HEK293 (cell line): ENCODE measurements around the gene MAP3K20.

Experiments
- CTCF ChIA-PET: fragments of 350-600 bp; formaldehyde crosslinking; extraction: SDS; loops from one replicate; lab custom pipeline; 2021; ENCODE audit warnings: antibody characterized with exemption; lab: Yijun Ruan, JAX
- POLR2A ChIA-PET: fragments of 300-600 bp; formaldehyde crosslinking; extraction: SDS; loops from one replicate; lab custom pipeline; 2020; ENCODE audit warnings: antibody characterized with exemption, inconsistent platforms; lab: Yijun Ruan, JAX
- H3K27ac ChIP-seq: fragments of 200-500 bp; sonication (Bioruptor generic); 2 replicates; pipeline ENCODE4 v1.5.1; 2014; ENCODE audit warnings: low read depth, low read length, control low read depth, inconsistent platforms; ENCODE audit errors: extremely low read depth
- H3K36me3 ChIP-seq, 2 experiments: fragments of 200-500 bp in 1 of 2; sonication (Bioruptor generic) in 1 of 2; 1 replicate in 1 of 2; 2 replicates in 1 of 2; pipeline ENCODE4 v1.5.1; 2014 to 2017; ENCODE audit warnings: inconsistent platforms in 2 of 2, low read length in 2 of 2; ENCODE audit not compliant: control insufficient read depth in 2 of 2, insufficient read depth in 1 of 2
- H3K4me1 ChIP-seq: fragments of 200-500 bp; sonication (Bioruptor generic); 2 replicates; pipeline ENCODE4 v1.5.1; 2014; ENCODE audit warnings: mild to moderate bottlenecking, low read length, inconsistent platforms; ENCODE audit not compliant: control insufficient read depth, insufficient read depth
- H3K4me3 ChIP-seq: 2 replicates; pipeline ENCODE4 v1.5.1; 2011; ENCODE audit warnings: low read depth, mild to moderate bottlenecking, control low read depth, low read length, moderate library complexity
- H3K9me3 ChIP-seq: fragments of 200-500 bp; sonication (Bioruptor generic); 2 replicates; pipeline ENCODE4 v1.5.1; 2014; ENCODE audit warnings: low read depth, low read length, inconsistent platforms; ENCODE audit not compliant: control insufficient read depth, insufficient read depth
- BCL11B ChIP-seq: fragments of 450-650 bp; formaldehyde crosslinking; IDR thresholded peaks from 2 replicates; pipeline ENCODE4 v1.5.1; 2016; ENCODE audit warnings: low read depth, missing biosample characterization, missing genetic modification characterization
- FEZF1 ChIP-seq: fragments of 450-650 bp; formaldehyde crosslinking; IDR thresholded peaks from 2 replicates; pipeline ENCODE4 v1.5.1; 2016; ENCODE audit warnings: missing biosample characterization, missing genetic modification characterization
- GFI1B ChIP-seq: fragments of 450-650 bp; formaldehyde crosslinking; IDR thresholded peaks from 2 replicates; pipeline ENCODE4 v1.5.1; 2016; ENCODE audit warnings: missing biosample characterization, missing genetic modification characterization
- GLI4 ChIP-seq: fragments of 450-650 bp; formaldehyde crosslinking; IDR thresholded peaks from 2 replicates; pipeline ENCODE4 v1.5.1; 2016; ENCODE audit warnings: missing biosample characterization, missing genetic modification characterization
- HOXC10 ChIP-seq: sonication (generic); formaldehyde crosslinking; IDR thresholded peaks from 2 replicates; pipeline ENCODE4 v1.8.1; 2023; ENCODE audit warnings: mild to moderate bottlenecking, missing genetic modification reagents
- SP3 ChIP-seq: fragments of 450-650 bp; formaldehyde crosslinking; IDR thresholded peaks from 2 replicates; pipeline ENCODE4 v1.5.1; 2016; ENCODE audit warnings: missing biosample characterization, missing genetic modification characterization
- ZBTB17 ChIP-seq: fragments of 450-650 bp; formaldehyde crosslinking; IDR thresholded peaks from 2 replicates; pipeline ENCODE4 v1.5.1; 2016; ENCODE audit warnings: missing biosample characterization, missing genetic modification characterization
- ZEB2 ChIP-seq: fragments of 450-650 bp; formaldehyde crosslinking; IDR thresholded peaks from 2 replicates; pipeline ENCODE4 v1.5.1; 2016; ENCODE audit warnings: missing biosample characterization, missing genetic modification characterization
- ZNF239 ChIP-seq: fragments of 450-650 bp; formaldehyde crosslinking; IDR thresholded peaks from 2 replicates; pipeline ENCODE4 v1.5.1; 2016; ENCODE audit warnings: missing biosample characterization, missing genetic modification characterization
- ZNF292 ChIP-seq: fragments of 450-650 bp; formaldehyde crosslinking; IDR thresholded peaks from 2 replicates; pipeline ENCODE4 v1.5.1; 2016; ENCODE audit warnings: low read depth, missing biosample characterization, missing genetic modification characterization, borderline replicate concordance
- ZNF324 ChIP-seq: fragments of 450-650 bp; formaldehyde crosslinking; IDR thresholded peaks from 2 replicates; pipeline ENCODE4 v1.5.1; 2016; ENCODE audit warnings: missing biosample characterization, missing genetic modification characterization
- ZNF350 ChIP-seq: fragments of 450-650 bp; formaldehyde crosslinking; IDR thresholded peaks from 2 replicates; pipeline ENCODE4 v1.5.0; 2017; ENCODE audit warnings: missing biosample characterization, mild to moderate bottlenecking, missing genetic modification characterization
- ZNF514 ChIP-seq: fragments of 450-650 bp; formaldehyde crosslinking; IDR thresholded peaks from 2 replicates; pipeline ENCODE4 v1.5.1; 2016; ENCODE audit warnings: missing biosample characterization, missing genetic modification characterization
- ZNF626 ChIP-seq: fragments of 450-650 bp; sonication (Bioruptor Pico); formaldehyde crosslinking; IDR thresholded peaks from 2 replicates; pipeline ENCODE4 v1.5.1; 2018; ENCODE audit warnings: missing biosample characterization, missing genetic modification characterization, inconsistent platforms
- ZNF658 ChIP-seq: fragments of 450-650 bp; formaldehyde crosslinking; IDR thresholded peaks from 2 replicates; pipeline ENCODE4; 2016; ENCODE audit warnings: missing biosample characterization, missing genetic modification characterization
- TF ChIP-seq, protein P1 (sequence below): fragments of 450-650 bp; formaldehyde crosslinking; IDR thresholded peaks from 2 replicates; pipeline ENCODE4 v1.5.1; 2016; ENCODE audit warnings: missing biosample characterization, missing genetic modification characterization
- TF ChIP-seq, protein P2 (sequence below): fragments of 450-650 bp; formaldehyde crosslinking; IDR thresholded peaks from 2 replicates; pipeline ENCODE4 v1.5.1; 2017; ENCODE audit warnings: missing biosample characterization, missing genetic modification characterization
- TF ChIP-seq, protein P3 (sequence below): fragments of 450-650 bp; formaldehyde crosslinking; IDR thresholded peaks from 2 replicates; pipeline ENCODE4 v1.5.1; 2016; ENCODE audit warnings: missing biosample characterization, missing genetic modification characterization, borderline replicate concordance
- TF ChIP-seq, protein P4 (sequence below): fragments of 450-650 bp; formaldehyde crosslinking; IDR thresholded peaks from 2 replicates; pipeline ENCODE4 v1.5.1; 2016; ENCODE audit warnings: missing biosample characterization, missing genetic modification characterization
- TF ChIP-seq, protein P5 (sequence below): fragments of 450-650 bp; formaldehyde crosslinking; IDR thresholded peaks from 2 replicates; pipeline ENCODE4 v1.5.1; 2016; ENCODE audit warnings: missing biosample characterization, missing genetic modification characterization
- TF ChIP-seq, protein P6 (sequence below): fragments of 450-650 bp; formaldehyde crosslinking; IDR thresholded peaks from 2 replicates; pipeline ENCODE4 v1.5.1; 2016; ENCODE audit warnings: missing biosample characterization, missing genetic modification characterization, borderline replicate concordance

The MAP3K20 gene

DNA sequence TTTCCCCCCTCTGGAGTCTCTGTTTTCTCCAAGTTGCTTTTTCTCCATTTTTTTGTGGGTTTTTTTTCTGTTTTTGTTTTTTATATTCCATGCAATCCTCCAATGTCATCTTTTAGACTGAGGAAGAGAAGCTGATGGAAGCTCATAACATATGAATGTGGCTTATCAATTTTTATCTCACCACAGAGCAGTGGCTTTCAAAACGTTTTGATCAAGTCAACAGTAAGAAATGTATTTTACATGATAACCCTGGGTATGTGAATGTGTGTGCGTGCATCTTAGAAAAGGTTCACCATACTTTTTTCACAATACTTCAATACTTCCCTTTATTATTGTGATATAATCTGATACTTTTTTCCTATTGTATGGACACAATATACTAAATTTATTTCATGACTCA lies 214.4 kb downstream of the MAP3K20 start (continued):
- TF ChIP-seq, protein P1, sequence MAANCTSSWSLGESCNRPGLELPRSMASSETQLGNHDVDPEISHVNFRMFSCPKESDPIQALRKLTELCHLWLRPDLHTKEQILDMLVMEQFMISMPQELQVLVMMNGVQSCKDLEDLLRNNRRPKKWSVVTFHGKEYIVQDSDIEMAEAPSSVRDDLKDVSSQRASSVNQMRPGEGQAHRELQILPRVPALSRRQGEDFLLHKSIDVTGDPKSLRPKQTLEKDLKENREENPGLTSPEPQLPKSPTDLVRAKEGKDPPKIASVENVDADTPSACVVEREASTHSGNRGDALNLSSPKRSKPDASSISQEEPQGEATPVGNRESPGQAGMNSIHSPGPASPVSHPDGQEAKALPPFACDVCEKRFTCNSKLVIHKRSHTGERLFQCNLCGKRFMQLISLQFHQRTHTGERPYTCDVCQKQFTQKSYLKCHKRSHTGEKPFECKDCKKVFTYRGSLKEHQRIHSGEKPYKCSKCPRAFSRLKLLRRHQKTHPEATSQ, result no peak
- no peak for TF ChIP-seq BCL11B
- TF ChIP-seq, protein P2, sequence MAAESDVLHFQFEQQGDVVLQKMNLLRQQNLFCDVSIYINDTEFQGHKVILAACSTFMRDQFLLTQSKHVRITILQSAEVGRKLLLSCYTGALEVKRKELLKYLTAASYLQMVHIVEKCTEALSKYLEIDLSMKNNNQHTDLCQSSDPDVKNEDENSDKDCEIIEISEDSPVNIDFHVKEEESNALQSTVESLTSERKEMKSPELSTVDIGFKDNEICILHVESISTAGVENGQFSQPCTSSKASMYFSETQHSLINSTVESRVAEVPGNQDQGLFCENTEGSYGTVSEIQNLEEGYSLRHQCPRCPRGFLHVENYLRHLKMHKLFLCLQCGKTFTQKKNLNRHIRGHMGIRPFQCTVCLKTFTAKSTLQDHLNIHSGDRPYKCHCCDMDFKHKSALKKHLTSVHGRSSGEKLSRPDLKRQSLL (tag by site-specific recombination), result no peak
- TF ChIP-seq SP3, result no peak
- TF ChIP-seq, protein P3, sequence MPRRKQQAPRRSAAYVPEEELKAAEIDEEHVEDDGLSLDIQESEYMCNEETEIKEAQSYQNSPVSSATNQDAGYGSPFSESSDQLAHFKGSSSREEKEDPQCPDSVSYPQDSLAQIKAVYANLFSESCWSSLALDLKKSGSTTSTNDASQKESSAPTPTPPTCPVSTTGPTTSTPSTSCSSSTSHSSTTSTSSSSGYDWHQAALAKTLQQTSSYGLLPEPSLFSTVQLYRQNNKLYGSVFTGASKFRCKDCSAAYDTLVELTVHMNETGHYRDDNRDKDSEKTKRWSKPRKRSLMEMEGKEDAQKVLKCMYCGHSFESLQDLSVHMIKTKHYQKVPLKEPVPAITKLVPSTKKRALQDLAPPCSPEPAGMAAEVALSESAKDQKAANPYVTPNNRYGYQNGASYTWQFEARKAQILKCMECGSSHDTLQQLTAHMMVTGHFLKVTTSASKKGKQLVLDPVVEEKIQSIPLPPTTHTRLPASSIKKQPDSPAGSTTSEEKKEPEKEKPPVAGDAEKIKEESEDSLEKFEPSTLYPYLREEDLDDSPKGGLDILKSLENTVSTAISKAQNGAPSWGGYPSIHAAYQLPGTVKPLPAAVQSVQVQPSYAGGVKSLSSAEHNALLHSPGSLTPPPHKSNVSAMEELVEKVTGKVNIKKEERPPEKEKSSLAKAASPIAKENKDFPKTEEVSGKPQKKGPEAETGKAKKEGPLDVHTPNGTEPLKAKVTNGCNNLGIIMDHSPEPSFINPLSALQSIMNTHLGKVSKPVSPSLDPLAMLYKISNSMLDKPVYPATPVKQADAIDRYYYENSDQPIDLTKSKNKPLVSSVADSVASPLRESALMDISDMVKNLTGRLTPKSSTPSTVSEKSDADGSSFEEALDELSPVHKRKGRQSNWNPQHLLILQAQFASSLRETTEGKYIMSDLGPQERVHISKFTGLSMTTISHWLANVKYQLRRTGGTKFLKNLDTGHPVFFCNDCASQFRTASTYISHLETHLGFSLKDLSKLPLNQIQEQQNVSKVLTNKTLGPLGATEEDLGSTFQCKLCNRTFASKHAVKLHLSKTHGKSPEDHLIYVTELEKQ (tag by site-specific recombination), result no peak
- TF ChIP-seq FEZF1 (tag by site-specific recombination), result no peak
- TF ChIP-seq ZNF514 (tag by site-specific recombination), result no peak

DNA sequence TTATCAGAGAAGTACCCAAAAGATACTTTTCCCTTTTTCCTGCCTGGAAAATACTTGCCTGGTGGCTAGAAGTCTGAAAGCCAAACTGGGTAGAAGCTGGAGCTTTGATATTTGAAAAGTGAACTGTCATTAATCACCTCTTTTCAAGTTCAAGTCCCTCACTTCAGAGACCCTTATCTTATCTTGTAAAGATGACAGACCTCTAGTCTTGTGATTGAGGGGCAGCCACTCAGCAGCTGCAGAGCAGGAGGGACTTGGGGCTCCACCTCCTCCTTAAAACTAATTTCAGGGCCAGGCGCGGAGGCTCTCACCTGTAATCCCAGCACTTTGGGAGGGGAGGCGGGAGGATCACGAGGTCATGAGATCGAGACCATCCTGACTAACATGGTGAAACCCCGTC lies 214.9 kb downstream of the MAP3K20 start:
- POLR2A ChIA-PET, result no interaction called here
- no peak overlapping the region for H3K27ac ChIP-seq
- H3K4me1 ChIP-seq, result no peaks in the 10 kb centered on the region
- H3K9me3 ChIP-seq, result no peaks in the 10 kb centered on the region
- no peak for TF ChIP-seq HOXC10 (CRISPR knock-in tag)
- TF ChIP-seq ZEB2 (tag by site-specific recombination), result no peak
- TF ChIP-seq GFI1B, result no peak
- TF ChIP-seq, protein P4, sequence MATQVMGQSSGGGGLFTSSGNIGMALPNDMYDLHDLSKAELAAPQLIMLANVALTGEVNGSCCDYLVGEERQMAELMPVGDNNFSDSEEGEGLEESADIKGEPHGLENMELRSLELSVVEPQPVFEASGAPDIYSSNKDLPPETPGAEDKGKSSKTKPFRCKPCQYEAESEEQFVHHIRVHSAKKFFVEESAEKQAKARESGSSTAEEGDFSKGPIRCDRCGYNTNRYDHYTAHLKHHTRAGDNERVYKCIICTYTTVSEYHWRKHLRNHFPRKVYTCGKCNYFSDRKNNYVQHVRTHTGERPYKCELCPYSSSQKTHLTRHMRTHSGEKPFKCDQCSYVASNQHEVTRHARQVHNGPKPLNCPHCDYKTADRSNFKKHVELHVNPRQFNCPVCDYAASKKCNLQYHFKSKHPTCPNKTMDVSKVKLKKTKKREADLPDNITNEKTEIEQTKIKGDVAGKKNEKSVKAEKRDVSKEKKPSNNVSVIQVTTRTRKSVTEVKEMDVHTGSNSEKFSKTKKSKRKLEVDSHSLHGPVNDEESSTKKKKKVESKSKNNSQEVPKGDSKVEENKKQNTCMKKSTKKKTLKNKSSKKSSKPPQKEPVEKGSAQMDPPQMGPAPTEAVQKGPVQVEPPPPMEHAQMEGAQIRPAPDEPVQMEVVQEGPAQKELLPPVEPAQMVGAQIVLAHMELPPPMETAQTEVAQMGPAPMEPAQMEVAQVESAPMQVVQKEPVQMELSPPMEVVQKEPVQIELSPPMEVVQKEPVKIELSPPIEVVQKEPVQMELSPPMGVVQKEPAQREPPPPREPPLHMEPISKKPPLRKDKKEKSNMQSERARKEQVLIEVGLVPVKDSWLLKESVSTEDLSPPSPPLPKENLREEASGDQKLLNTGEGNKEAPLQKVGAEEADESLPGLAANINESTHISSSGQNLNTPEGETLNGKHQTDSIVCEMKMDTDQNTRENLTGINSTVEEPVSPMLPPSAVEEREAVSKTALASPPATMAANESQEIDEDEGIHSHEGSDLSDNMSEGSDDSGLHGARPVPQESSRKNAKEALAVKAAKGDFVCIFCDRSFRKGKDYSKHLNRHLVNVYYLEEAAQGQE, result no peak
- TF ChIP-seq ZNF350 (tag by site-specific recombination), result no peak
- no peak for TF ChIP-seq ZNF626 (tag by site-specific recombination)
- no peak for TF ChIP-seq ZNF658
- TF ChIP-seq ZBTB17 (tag by site-specific recombination), result no peak
- TF ChIP-seq, protein P5, sequence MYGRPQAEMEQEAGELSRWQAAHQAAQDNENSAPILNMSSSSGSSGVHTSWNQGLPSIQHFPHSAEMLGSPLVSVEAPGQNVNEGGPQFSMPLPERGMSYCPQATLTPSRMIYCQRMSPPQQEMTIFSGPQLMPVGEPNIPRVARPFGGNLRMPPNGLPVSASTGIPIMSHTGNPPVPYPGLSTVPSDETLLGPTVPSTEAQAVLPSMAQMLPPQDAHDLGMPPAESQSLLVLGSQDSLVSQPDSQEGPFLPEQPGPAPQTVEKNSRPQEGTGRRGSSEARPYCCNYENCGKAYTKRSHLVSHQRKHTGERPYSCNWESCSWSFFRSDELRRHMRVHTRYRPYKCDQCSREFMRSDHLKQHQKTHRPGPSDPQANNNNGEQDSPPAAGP, result no peak
- TF ChIP-seq ZNF292 (tag by site-specific recombination), result no peak
- TF ChIP-seq GLI4, result no peak
- TF ChIP-seq, protein P6, sequence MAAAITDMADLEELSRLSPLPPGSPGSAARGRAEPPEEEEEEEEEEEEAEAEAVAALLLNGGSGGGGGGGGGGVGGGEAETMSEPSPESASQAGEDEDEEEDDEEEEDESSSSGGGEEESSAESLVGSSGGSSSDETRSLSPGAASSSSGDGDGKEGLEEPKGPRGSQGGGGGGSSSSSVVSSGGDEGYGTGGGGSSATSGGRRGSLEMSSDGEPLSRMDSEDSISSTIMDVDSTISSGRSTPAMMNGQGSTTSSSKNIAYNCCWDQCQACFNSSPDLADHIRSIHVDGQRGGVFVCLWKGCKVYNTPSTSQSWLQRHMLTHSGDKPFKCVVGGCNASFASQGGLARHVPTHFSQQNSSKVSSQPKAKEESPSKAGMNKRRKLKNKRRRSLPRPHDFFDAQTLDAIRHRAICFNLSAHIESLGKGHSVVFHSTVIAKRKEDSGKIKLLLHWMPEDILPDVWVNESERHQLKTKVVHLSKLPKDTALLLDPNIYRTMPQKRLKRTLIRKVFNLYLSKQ, result no peak
- TF ChIP-seq ZNF324 (tag by site-specific recombination), result no peak
- no peak for TF ChIP-seq ZNF239 (tag by site-specific recombination)
- H3K36me3 ChIP-seq, result no peaks in the 10 kb centered on the region
- no peak overlapping the region for H3K4me3 ChIP-seq
- CTCF ChIA-PET, result no interaction called here
